NOMO-1 treated with DMSO at 0.1 percent for 48 hours (cell line): ENCODE results near the gene CFAP74.

Source experiments
- DNase-seq: peaks from one replicate; lab custom pipeline; 2025; ENCODE audit not compliant: unreplicated experiment; lab: John Stamatoyannopoulos, UW

The CFAP74 gene

DNA sequence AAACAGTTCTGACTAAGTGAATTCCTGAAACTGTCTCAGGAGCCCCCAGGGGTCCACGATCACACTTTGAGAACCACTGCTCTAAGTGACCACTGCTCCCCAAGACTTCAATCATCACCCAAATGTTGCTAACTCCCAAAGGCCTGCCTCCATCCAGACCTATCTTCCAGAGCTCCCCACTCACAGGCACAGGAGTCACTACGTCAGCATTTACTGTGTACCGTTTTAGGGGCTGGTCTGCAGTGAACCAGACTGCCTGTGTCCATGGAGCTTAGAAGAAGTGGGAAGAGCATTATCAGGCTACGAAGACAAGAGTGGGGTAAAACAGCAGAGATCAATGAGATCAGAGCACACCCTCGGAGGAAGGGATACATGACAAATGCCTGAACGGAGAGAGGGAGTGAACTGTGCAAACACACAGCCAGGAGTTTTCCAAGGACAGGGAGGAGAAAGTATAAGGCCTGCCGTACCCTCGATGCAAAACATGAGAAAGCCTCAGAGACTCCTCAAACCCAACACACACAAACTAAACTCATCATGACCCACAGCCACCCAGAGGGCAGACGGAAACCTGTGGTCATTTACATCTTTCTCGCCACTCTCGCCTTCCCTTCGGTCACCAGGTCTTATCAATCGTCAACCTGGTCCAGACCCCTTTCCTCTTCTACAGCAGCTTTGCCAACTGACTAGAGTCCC, 122.8 kb downstream of the CFAP74 start:
- no peak for DNase-seq

DNA sequence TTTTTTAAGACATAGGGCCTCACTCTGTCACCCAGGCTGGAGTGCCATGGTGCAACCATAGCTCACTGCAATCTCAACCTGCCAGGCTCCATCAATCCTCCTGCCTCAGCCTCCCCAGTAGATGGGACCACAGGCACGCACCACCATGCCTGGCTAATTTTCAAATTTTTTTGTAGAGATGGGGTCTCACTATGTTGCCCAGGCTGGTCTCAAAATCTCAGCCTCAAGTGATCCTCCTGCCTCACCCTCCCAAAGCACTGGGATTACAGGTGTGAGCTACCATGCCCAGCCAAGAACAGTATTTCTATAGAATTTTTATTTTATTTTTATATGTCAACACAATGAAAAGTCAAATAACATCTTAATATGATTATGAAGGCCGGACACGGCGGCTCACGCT, 123.6 kb downstream of the CFAP74 start:
- no peak for DNase-seq

DNA sequence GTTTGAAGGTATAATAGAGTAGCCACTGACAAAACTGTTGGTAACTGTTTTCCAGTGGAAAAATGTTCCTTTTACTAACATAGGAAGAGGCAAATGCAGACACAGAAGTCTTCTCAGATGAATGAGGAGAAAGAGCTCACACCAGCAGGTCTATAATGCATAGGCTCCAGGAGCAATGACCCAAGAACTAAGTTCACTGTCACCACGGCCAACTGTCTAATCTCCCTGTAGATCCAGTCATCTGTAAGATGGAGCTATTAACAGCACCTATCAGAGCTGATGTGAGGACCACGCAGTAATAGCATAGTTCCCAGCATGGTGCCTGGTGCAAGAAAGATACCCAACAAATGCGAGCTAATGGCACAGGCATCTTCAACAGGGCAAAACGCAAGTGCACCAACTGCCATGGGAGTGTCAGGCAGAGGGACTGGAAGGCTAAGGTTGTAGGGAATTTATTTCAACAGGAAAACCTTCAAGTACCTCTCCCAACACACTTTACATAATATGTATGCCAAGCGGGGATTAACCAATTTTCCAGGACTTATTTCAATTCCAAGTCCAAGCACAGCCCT, 125.6 kb downstream of the CFAP74 start:
- no peak for DNase-seq

DNA sequence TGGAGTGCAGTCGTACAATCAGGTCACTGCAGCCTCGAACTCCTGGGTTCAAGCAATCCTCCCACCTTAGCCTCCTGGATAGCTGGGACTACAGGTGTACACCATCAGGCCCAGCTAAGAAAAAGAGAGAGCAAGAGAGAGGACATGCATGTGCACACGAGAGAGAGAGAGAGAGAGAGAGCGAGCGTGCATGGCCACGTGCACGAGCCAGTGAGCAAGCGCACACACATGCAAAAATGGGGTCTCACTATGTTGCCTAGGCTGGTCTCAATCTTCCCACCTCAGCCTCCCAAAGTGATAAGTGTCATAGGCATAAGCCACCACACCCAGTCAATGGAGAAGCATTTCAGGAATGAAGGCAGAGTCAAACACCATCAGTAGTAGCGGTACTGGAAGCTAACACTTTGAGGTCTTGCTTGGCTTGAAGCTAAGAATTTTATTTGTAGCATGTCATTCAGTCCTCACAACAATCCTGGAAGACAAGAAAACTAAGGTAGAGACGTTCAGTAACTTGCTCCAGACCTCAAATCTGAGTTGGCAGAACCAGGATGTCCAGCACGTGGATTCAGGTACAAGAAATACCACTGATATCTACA, 127.2 kb downstream of the CFAP74 start:
- no peak for DNase-seq

DNA sequence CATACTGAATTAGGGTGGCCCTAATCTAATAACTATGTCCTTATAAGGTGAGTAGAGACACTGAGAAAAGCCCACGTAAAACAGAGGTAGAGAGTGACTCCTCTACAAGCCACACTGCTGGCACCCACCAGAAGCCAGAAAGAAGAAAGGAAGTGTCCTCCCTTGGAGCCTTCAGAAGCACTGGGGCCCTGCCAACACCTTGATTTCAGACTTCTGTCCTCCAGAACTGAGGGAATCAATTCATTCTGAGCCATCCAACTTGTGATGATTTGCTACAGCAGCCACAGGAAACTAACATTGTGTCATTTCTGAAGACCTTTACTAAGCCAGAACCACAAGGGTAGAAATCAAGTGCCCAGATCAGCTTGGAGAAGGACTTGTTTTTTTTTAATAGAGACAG, 127.7 kb downstream of the CFAP74 start:
- DNase-seq, result no peak

DNA sequence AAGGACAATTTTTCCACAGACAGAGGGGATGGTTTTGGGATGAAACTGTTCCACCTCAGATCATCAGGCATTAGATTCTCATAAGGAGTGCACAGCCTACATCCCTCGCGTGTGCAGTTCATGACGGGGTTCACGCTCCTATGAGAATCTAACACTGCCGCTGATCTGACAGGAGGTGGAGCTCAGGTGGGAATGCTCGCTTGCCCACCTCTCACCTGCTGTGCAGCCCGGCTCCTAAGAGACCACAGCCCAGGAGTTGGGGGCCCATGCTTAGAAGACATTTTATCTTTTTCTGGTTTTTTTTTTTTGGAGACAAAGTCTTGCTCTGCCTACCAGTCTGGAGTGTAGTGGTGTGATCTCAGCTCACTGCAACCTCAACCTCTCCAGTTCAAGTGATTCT, 128.7 kb downstream of the CFAP74 start:
- no peak for DNase-seq

DNA sequence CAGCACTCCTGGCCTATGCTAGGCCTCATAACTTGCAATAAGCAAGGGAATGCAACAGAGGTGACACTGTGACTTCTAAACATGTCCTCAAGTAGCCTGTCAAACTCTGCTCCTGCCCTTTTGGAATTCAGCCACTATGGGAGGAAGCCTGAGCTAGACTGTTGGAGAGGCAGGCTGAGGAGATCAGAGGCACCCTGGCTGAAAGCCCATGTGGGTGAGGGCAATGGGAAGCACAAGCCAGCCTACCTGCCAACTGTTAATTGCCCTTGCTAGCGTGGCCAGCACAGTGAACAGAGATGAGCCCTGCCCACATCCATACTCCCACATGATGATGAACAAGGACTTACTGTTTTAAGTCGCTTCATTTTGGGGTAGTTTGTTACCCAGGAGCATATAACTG, 130.4 kb downstream of the CFAP74 start:
- DNase-seq, result no peak

DNA sequence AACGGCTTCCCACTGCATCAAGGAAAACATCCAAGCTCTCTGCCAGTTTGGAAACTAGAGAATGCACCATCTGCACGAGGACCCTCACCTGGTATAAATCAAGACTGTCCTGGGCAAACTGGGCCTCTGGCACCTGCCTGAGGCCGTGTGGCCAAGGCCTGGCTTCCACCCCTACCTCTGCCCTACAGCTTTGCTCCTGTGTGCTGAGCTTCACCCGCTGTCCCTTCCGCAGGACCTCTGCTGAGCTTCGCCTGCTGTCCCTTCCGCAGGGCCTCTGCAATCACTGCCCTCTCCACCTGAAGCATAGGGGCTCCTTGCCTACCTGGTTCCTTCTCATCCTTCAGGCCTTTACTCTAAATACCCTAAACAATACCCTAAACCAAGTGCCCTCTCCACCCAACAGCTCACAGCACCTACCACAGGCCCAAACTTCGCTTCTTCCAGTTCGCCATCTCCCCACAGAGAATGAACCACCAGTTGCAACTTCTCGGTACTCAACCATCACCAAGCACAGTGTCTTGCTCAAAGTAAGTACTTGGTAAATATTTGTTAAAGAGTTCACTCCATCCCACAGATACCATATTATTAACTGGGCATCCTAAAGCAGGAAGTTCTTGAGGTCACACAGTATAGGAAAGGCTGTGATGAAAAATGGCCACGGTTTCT, 131.1 kb downstream of the CFAP74 start:
- DNase-seq, result no peak
